Erythroblast (primary cell): Measurements from ENCODE around the gene LAMTOR1.

ENCODE experiments used
- GATA1 ChIP-seq: IDR thresholded peaks from 2 replicates; pipeline ENCODE4 v1.6.1; 2011; ENCODE audit warnings: low read depth, mild to moderate bottlenecking, control low read depth, low read length, moderate library complexity
- POLR2A ChIP-seq: IDR thresholded peaks from 2 replicates; pipeline ENCODE4 v1.6.1; 2011; ENCODE audit warnings: mild to moderate bottlenecking, low read length

DNA sequence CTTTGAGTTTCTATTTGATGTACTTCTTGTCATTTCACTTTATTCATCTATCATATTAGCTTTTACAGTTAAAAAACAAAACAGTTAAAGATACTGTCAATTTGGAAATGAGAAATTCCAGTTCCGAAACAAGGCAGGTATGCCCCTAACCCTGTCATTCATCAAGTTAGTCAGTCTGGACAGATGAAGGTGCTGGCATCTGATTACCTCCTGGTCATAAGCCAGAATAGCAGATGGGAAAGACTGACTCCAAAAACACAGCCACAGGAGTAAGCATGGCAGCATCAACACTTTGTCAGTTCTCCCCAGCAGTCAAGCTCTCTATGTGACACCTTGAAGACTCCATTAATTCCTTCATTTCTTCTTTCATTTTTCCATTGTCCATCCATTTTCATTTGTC lies 18.1 kb downstream of the LAMTOR1 start:
- no peak for TF ChIP-seq POLR2A
- no peak for TF ChIP-seq GATA1
